ENCODE measurements around the gene PTPRN2. TPM values are rescaled to one million over a fixed set of nuclear protein-coding genes. Genes with fewer than 3 reads are reported as not detected.

Gene PTPRN2
- total RNA-seq, 1 experiment from 2014 or later, result 2.1 TPM

- no peak overlapping the region for H3K4me3 ChIP-seq (replicated peaks in 1 of 2; ENCODE audit: low read depth in 1 of 2, low read length in 2 of 2)
- H3K9me3 ChIP-seq (ENCODE audit: control insufficient read depth in 1 of 2, insufficient read depth in 1 of 2, low read depth in 1 of 2, low read length in 2 of 2), result no peaks in the 10 kb centered on the region
- ChIA-PET CTCF (no interaction called here), POLR2A (no interaction called here), RAD21 (ENCODE audit: low non-redundant PET in 1 of 2, low total read pairs in 2 of 2, uncharacterized antibody in 2 of 2, unreplicated experiment in 2 of 2) (no interaction called here)
- H4K20me1 ChIP-seq (ENCODE audit: insufficient read depth), result no peaks in the 10 kb centered on the region
- intact Hi-C loops (cut with micrococcal nuclease), result loop anchor here (10.0 kb wide), 1 partner anchor 368 kb away; no protein-coding TSS in a partner anchor
- no peaks in the 10 kb centered on the region for H3K27me3 ChIP-seq (ENCODE audit: insufficient read depth, low read length)
- no peak overlapping the region for H2AFZ ChIP-seq (ENCODE audit: low read depth, low read length, poor library complexity, severe bottlenecking)
- ATAC-seq (no peak), DNase-seq (ENCODE audit: low read depth, low spot score) (no peak)
- no peaks in the 10 kb centered on the region for H3K36me3 ChIP-seq (ENCODE audit: control insufficient read depth in 1 of 2, insufficient read depth in 2 of 2, low read length in 2 of 2)
- H3K27ac ChIP-seq (ENCODE audit: low read depth, low read length), result no peak overlapping the region
- H3K79me2 ChIP-seq (ENCODE audit: insufficient read depth, low read length), result no peaks in the 10 kb centered on the region
- H3K9ac ChIP-seq (ENCODE audit: low read length), result no peak overlapping the region
- no TSS peak for BruUV-seq (replicated peaks)
- no peaks in the 10 kb centered on the region for H3K9me2 ChIP-seq (ENCODE audit: insufficient read depth)
- no peak overlapping the region for H3K4me2 ChIP-seq (ENCODE audit: low read length)
- TF ChIP-seq YY1 (IDR thresholded peaks at IDR 0.05; ENCODE audit: extremely low read depth, insufficient replicate concordance, low read depth, low read length), result no peak
- no peak for TF ChIP-seq EZH2 (IDR thresholded peaks at IDR 0.05)
- no peak for TF ChIP-seq SIN3A (IDR thresholded peaks at IDR 0.05; ENCODE audit: low read depth)
- no peak for TF ChIP-seq CBX3 (IDR thresholded peaks at IDR 0.05; ENCODE audit: low read depth)
- TF ChIP-seq RAD21 (IDR thresholded peaks at IDR 0.05; ENCODE audit: low read depth), result no peak
- TF ChIP-seq ZFX (IDR thresholded peaks at IDR 0.05), result no peak
- no peak for TF ChIP-seq JUND (IDR thresholded peaks at IDR 0.05)
- TF ChIP-seq SRF (IDR thresholded peaks at IDR 0.05; ENCODE audit: low read depth), result no peak
- no peak for TF ChIP-seq SP1 (IDR thresholded peaks at IDR 0.05; ENCODE audit: low read depth)
- TF ChIP-seq ZBTB33 (IDR thresholded peaks at IDR 0.05; ENCODE audit: extremely low read depth, insufficient replicate concordance, low read length), result no peak
- no peak for TF ChIP-seq EZH2phosphoT487 (IDR thresholded peaks at IDR 0.05; ENCODE audit: borderline replicate concordance)
- TF ChIP-seq TCF7L2 (IDR thresholded peaks at IDR 0.05; ENCODE audit: borderline replicate concordance, extremely low read depth, insufficient read depth, insufficient read length), result no peak
- TF ChIP-seq ATF3 (IDR thresholded peaks at IDR 0.05), result no peak
- no peak for TF ChIP-seq EGR1 (IDR thresholded peaks at IDR 0.05; ENCODE audit: low read depth)
- TF ChIP-seq POLR2AphosphoS5 (IDR thresholded peaks at IDR 0.05; ENCODE audit: low read depth, low read length), result no peak
- peaks cover 23 to 31% of the 10 kb centered on the region in 2 experiments for H3K4me1 ChIP-seq (ENCODE audit: control insufficient read depth in 1 of 2, insufficient read depth in 2 of 2, low read length in 2 of 2)
Measured at GRCh38 chr7:157566631-157567006, 1021.0 kb downstream of the PTPRN2 start.
